Thymus (tissue), 11 donors: ENCODE data around the gene TRIM28. TPM values are rescaled to one million over a fixed set of nuclear protein-coding genes. Genes with fewer than 3 reads are reported as not detected.

Experiments used
- DNase-seq, 9 donors: peaks; one replicate each; pipeline ENCODE4 v3.0.0-alpha.2; 2013; ENCODE audit warnings: low spot score in 9 of 9, low read depth in 6 of 9, missing footprints in 1 of 9
- H3K27ac ChIP-seq, 2 donors: one replicate each; pipeline ENCODE4 v1.5.1; 2013; ENCODE audit warnings: control low read depth in 1 of 2, low read depth in 1 of 2, low read length in 1 of 2, mild to moderate bottlenecking in 1 of 2, moderate library complexity in 1 of 2
- H3K27me3 ChIP-seq, 2 donors: one replicate each; pipeline ENCODE4 v1.5.1; 2013; ENCODE audit warnings: low read length in 1 of 2; ENCODE audit not compliant: control insufficient read depth in 2 of 2, insufficient read depth in 1 of 2
- H3K36me3 ChIP-seq, 2 donors: one replicate each; pipeline ENCODE4 v1.5.1; 2013; ENCODE audit warnings: low read length in 1 of 2, mild to moderate bottlenecking in 1 of 2, moderate library complexity in 1 of 2; ENCODE audit not compliant: control insufficient read depth in 2 of 2, insufficient read depth in 2 of 2
- H3K4me1 ChIP-seq, 2 donors: one replicate each; pipeline ENCODE4 v1.5.1; 2013; ENCODE audit warnings: low read length in 2 of 2; ENCODE audit not compliant: control insufficient read depth in 2 of 2, insufficient read depth in 2 of 2
- H3K4me3 ChIP-seq, 2 donors: one replicate each; pipeline ENCODE4 v1.5.1; 2013; ENCODE audit warnings: low read length in 2 of 2, control low read depth in 1 of 2, mild to moderate bottlenecking in 1 of 2
- H3K9me3 ChIP-seq, 2 donors: one replicate each; pipeline ENCODE4 v1.5.1; 2013; ENCODE audit warnings: low read length in 1 of 2, mild to moderate bottlenecking in 1 of 2; ENCODE audit not compliant: control insufficient read depth in 2 of 2, insufficient read depth in 1 of 2
- WGBS: extraction: QIAGEN DNeasy Blood & Tissue Kit; methylation state at CpG from one replicate; pipeline ENCODE4 v1.1.7; 2013; 5-methylcytosine and 5-hydroxymethylcytosine counted together
- polyA plus RNA-seq: library from polyadenylated mRNA; stranded (reverse); fragments of 200-250 nt; gene quantifications from one replicate; pipeline ENCODE4 v1.2.3, GENCODE V29; 2013
- total RNA-seq: library from RNA; stranded (reverse); fragments of 120-200 nt; gene quantifications from one replicate; pipeline ENCODE4 v1.2.4, GENCODE V29; 2013
- donor health status: healthy.

The TRIM28 gene
- total and polyA plus RNA-seq, 2 donors = 220 to 333 TPM

GRCh38 chr19:58557221-58558065, 13.6 kb downstream of the TRIM28 start:
- H3K9me3 ChIP-seq = no peaks in the 10 kb centered on the region
- peak overlapping the region; percentile 67 to 86 for H3K4me3 ChIP-seq
- no peak for DNase-seq
- peaks cover 8 to 20% of the 10 kb centered on the region in 2 donors for H3K27me3 ChIP-seq
- peak overlapping the region; percentile 78 to 99 for H3K27ac ChIP-seq
- H3K4me1 ChIP-seq = peaks cover 39 to 58% of the 10 kb centered on the region in 2 donors
- WGBS = 45% methylated on average over 12 of the region's 12 CpGs
- H3K36me3 ChIP-seq = peaks cover 20 to 30% of the 10 kb centered on the region in 2 donors

DNA sequence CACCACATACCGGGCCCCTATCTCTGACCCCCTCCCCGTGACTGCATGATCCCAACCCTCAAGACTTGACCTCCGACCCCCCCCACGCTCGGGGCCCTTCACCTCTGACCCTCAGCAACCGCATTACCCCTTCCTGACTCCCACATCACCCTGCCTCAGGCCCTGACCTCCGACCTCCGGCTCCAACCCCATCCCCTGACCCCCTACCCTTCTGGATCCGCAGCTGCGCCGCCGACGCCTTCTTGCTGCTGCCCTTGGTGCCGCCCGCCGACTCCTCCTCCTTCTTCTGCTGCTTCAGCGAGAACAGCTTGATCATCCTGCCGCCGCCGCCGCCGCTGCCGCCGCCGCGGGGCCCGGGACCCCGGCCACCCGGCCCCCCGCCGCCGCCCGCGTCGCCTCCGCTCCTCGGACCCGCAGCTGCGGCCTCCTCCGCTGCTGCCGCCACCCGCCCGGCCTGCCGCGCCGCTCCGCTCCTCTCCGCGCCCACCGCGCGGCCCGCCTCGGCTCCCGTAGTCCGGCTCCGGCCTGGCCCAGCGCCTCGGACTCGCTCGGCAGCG, 14.3 kb downstream of the TRIM28 start, which contains the start of gene UBE2M:
UBE2M (minus strand) TSS at position 546 of the 557 bp plus-strand sequence; CDS start at position 316, 230 bp downstream.
- H3K4me1 ChIP-seq = peaks cover 46 to 62% of the 10 kb centered on the region in 2 donors
- H3K27ac ChIP-seq = peak within 1 kb of the TSS; percentile 99 to 100
- peaks cover 14 to 22% of the 10 kb centered on the region in 2 donors for H3K36me3 ChIP-seq
- peaks cover 14 to 27% of the 10 kb centered on the region in 2 donors for H3K27me3 ChIP-seq
- DNase-seq = peak in 1 of 9 donors; percentile 65
- whole genome bisulfite sequencing = 1% methylated on average over 62 of the region's 62 CpGs
- H3K9me3 ChIP-seq = no peaks in the 10 kb centered on the region
- H3K4me3 ChIP-seq = peak within 1 kb of the TSS; percentile 67 to 86

- WGBS = under 1% methylated on average over 76 of the region's 76 CpGs
- no peaks in the 10 kb centered on the region for H3K9me3 ChIP-seq
- H3K4me3 ChIP-seq = peak overlapping the region; percentile 67 to 71
- peak; percentile 94 to 100 (median 98) for DNase-seq
- peaks cover 14 to 19% of the 10 kb centered on the region in 2 donors for H3K36me3 ChIP-seq
- H3K27me3 ChIP-seq = peaks cover 18 to 33% of the 10 kb centered on the region in 2 donors
- peaks cover 45 to 65% of the 10 kb centered on the region in 2 donors for H3K4me1 ChIP-seq
- H3K27ac ChIP-seq = peak overlapping the region; percentile 99 to 100
Measured at GRCh38 chr19:58558623-58559274, 14.9 kb downstream of the TRIM28 start.

- Histone ChIP-seq H3K36me3 (peaks cover 14 to 17% of the 10 kb centered on the region in 2 donors), H3K9me3 (no peaks in the 10 kb centered on the region), H3K27me3 (peaks cover 21 to 37% of the 10 kb centered on the region in 2 donors), H3K4me1 (peaks cover 38 to 61% of the 10 kb centered on the region in 2 donors), H3K4me3 (peak overlapping the region; percentile 67 to 71), H3K27ac (peak overlapping the region; percentile 94 to 100)
- 1% methylated on average over 33 of the region's 33 CpGs for WGBS
- peak in 2 of 9 donors; percentile 49 to 71 for DNase-seq
Measured at GRCh38 chr19:58559275-58560006, 15.6 kb downstream of the TRIM28 start.

GRCh38 chr19:58560007-58560887, 16.4 kb downstream of the TRIM28 start:
- WGBS = 93% methylated on average over 8 of the region's 8 CpGs
- peak overlapping the region; percentile 67 to 71 for H3K4me3 ChIP-seq
- H3K4me1 ChIP-seq = peaks cover 36 to 55% of the 10 kb centered on the region in 2 donors
- DNase-seq = no peak
- H3K9me3 ChIP-seq = no peaks in the 10 kb centered on the region
- H3K27ac ChIP-seq = peak overlapping the region; percentile 94 to 100
- H3K36me3 ChIP-seq = peaks cover 14 to 16% of the 10 kb centered on the region in 2 donors
- H3K27me3 ChIP-seq = peaks cover 21 to 37% of the 10 kb centered on the region in 2 donors

- Histone ChIP-seq H3K27ac (no peak overlapping the region), H3K4me1 (peaks cover 34 to 50% of the 10 kb centered on the region in 2 donors), H3K9me3 (no peaks in the 10 kb centered on the region), H3K27me3 (peaks cover 21 to 37% of the 10 kb centered on the region in 2 donors), H3K4me3 (no peak overlapping the region), H3K36me3 (peaks cover 12% of the 10 kb centered on the region in 2 donors)
- no peak for DNase-seq
Measured at GRCh38 chr19:58560921-58561320, 17.1 kb downstream of the TRIM28 start.

GRCh38 chr19:58561373-58562121, 17.7 kb downstream of the TRIM28 start:
- peaks cover 34 to 48% of the 10 kb centered on the region in 2 donors for H3K4me1 ChIP-seq
- no peak for DNase-seq
- H3K36me3 ChIP-seq = peaks cover 6 to 8% of the 10 kb centered on the region in 2 donors
- H3K9me3 ChIP-seq = no peaks in the 10 kb centered on the region
- peaks cover 21 to 37% of the 10 kb centered on the region in 2 donors for H3K27me3 ChIP-seq
- WGBS = 82% methylated on average over 16 of the region's 16 CpGs
- no peak overlapping the region for H3K4me3 ChIP-seq
- no peak overlapping the region for H3K27ac ChIP-seq
